Endothelial cell of umbilical vein (primary cell): ENCODE measurements around the gene TTLL11.

Source experiments
- EZH2 ChIP-seq: IDR thresholded peaks from 2 replicates; pipeline ENCODE4 v1.6.1; 2012; ENCODE audit warnings: borderline replicate concordance, low read depth, mild to moderate bottlenecking, moderate library complexity, low read length, inconsistent platforms; ENCODE audit not compliant: severe bottlenecking
- FOS ChIP-seq: IDR thresholded peaks from 2 replicates; pipeline ENCODE4 v1.6.1; 2011; ENCODE audit warnings: mild to moderate bottlenecking, low read length, moderate library complexity, borderline replicate concordance; ENCODE audit not compliant: insufficient read depth
- GATA2 ChIP-seq: IDR thresholded peaks from 2 replicates; pipeline ENCODE4 v1.7.0; 2011; ENCODE audit warnings: low read depth, mild to moderate bottlenecking, moderate library complexity, mixed read lengths, low read length; ENCODE audit not compliant: insufficient read length, insufficient read depth
- MYC ChIP-seq: IDR thresholded peaks from one replicate; pipeline ENCODE4 v1.6.1; 2011; ENCODE audit warnings: mild to moderate bottlenecking, low read depth, low read length
- POLR2A ChIP-seq: IDR thresholded peaks from 2 replicates; pipeline ENCODE4 v1.6.1; 2012; ENCODE audit warnings: low read depth, mild to moderate bottlenecking, control low read depth, low read length
- POLR2AphosphoS5 ChIP-seq: IDR thresholded peaks from 2 replicates; pipeline ENCODE4 v1.6.1; 2012; ENCODE audit warnings: low read depth, mild to moderate bottlenecking, control low read depth, low read length, moderate library complexity; ENCODE audit not compliant: insufficient read depth
- TF ChIP-seq, protein P1 (sequence below), 2 donors: IDR thresholded peaks; 1 replicate in 1 of 2; 2 replicates in 1 of 2; pipeline ENCODE4 v1.5.1; 2011; ENCODE audit warnings: low read length in 2 of 2, mild to moderate bottlenecking in 2 of 2, moderate library complexity in 2 of 2, control low read depth in 1 of 2, inconsistent platforms in 1 of 2, low read depth in 1 of 2; ENCODE audit not compliant: insufficient read depth in 1 of 2; ENCODE audit errors: extremely low read depth in 1 of 2
- TF ChIP-seq, protein P2 (sequence below): IDR thresholded peaks from 2 replicates; pipeline ENCODE4 v1.6.1; 2011; ENCODE audit not compliant: insufficient read depth, insufficient read length

DNA sequence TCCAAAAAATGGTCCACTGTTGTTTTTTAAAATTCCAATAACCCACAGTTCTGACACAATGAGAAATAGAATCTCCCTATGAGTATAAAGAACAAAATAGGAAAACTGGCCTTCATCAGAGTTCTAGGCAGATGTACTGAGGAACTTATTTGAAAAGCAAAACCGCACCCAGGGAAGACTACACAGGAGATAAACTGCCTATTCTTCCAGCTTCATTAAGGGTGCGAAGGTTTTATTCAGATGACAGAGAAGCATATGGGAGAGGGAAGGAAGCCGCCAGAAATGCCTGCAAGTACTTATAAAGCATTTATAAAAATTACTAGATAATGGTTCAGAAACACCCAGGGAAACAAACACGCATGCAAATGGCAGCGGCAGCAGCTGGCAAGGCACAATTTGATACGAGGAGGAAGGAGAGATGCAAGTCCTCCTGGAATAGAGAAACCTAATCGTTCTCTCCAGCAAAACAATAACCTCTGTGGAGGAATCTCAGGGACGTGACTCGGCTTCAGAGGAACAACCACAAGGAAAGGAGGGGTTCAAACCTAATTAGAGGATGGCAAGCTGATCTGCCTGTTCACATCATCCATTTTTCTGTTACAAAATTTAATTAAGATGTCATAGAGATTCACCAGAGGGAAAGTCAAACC lies 9.0 kb downstream of the TTLL11 start:
- TF ChIP-seq EZH2 (no peak), POLR2A (no peak), POLR2AphosphoS5 (no peak), FOS (no peak), MYC (no peak), GATA2 (no peak)
- TF ChIP-seq, protein P1, sequence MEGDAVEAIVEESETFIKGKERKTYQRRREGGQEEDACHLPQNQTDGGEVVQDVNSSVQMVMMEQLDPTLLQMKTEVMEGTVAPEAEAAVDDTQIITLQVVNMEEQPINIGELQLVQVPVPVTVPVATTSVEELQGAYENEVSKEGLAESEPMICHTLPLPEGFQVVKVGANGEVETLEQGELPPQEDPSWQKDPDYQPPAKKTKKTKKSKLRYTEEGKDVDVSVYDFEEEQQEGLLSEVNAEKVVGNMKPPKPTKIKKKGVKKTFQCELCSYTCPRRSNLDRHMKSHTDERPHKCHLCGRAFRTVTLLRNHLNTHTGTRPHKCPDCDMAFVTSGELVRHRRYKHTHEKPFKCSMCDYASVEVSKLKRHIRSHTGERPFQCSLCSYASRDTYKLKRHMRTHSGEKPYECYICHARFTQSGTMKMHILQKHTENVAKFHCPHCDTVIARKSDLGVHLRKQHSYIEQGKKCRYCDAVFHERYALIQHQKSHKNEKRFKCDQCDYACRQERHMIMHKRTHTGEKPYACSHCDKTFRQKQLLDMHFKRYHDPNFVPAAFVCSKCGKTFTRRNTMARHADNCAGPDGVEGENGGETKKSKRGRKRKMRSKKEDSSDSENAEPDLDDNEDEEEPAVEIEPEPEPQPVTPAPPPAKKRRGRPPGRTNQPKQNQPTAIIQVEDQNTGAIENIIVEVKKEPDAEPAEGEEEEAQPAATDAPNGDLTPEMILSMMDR (IDR thresholded peaks at IDR 0.05; ENCODE audit: extremely low read depth in 1 of 2, insufficient read depth in 1 of 2, low read depth in 1 of 2, low read length in 2 of 2), result no peak
- TF ChIP-seq, protein P2, sequence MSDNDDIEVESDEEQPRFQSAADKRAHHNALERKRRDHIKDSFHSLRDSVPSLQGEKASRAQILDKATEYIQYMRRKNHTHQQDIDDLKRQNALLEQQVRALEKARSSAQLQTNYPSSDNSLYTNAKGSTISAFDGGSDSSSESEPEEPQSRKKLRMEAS, result no peak
